ENCODE data around the gene ZG16B.

Gene ZG16B

DNA sequence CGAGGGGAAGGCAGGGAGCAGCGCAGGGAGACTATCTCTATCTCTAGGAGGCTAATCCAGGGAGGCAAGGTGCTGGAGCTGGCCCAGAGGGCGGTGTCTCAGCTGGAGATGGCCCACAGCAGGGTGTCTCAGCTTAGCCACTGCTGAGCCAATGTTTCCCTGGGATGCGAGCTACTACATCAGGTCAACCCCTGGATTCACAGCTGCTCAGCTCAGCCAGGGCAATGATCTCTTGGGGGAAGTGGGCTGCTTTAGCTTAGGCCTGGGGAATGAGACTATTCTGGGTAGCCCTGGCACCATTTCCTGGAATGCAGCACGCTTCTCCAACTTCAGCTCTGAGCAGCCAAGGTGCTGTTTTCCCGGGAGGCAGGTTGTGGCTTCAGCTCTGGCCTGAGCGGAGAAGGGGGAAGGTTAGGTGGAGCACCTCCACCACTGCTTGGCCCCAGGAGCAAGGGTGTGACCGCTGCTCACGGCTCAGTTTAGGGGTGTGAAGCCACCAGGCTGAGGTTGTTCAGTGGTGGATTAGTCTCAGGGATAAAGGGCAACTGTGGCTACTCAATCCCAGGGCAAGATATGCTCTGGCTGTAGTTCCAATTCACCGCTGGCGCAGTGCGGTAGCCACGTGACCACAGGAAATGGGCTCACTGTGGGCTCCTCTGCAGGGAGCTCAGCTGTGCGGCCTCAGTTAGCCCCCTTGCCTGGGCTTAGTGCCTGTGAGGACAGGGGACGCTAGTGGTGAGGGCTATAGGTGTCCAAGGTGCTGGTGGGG, 18.2 kb upstream of the ZG16B start:
- Histone ChIP-seq H3K9ac (ENCODE audit: low read length) (peak overlapping the region; percentile 43), H3K9me3 (ENCODE audit: control insufficient read depth, low read length) (no peaks in the 10 kb centered on the region), H3K4me1 (ENCODE audit: control insufficient read depth, insufficient read depth, low read length) (peaks cover 10% of the 10 kb centered on the region), H3K4me3 (ENCODE audit: low read length) (no peak overlapping the region), H3K36me3 (ENCODE audit: control insufficient read depth, insufficient read depth, low read length) (no peaks in the 10 kb centered on the region), H3K27me3 (ENCODE audit: control insufficient read depth, insufficient read depth, low read length) (peaks cover 6% of the 10 kb centered on the region)

DNA sequence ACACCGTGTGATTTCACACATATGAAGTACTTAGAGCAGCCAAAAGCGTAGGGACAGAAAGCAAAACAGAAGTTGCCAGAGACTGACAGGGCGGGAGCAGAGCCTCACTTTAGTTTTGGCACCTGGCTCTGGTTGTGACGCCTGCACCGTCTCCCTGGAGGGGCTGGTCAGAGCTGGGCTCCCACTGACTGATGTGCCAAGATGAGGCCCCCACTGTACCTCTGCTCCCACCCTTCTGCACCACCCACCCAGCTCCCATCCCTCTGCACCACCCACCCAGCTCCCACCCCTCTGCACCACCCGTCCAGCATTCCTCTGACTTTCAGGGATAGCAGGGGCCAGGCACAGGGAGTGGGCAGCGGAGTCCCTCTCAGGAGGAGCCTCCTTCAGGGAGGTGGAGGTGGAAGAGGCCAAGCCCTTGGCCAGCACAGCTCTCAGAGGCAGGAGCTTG, 16.3 kb upstream of the ZG16B start:
- H3K9ac ChIP-seq (ENCODE audit: low read length): no peak overlapping the region
- H3K27me3 ChIP-seq (ENCODE audit: control insufficient read depth, insufficient read depth, low read length): peaks cover 6% of the 10 kb centered on the region
- no peaks in the 10 kb centered on the region for H3K9me3 ChIP-seq (ENCODE audit: control insufficient read depth, low read length)
- H3K36me3 ChIP-seq (ENCODE audit: control insufficient read depth, insufficient read depth, low read length): no peaks in the 10 kb centered on the region
- peaks cover 10% of the 10 kb centered on the region for H3K4me1 ChIP-seq (ENCODE audit: control insufficient read depth, insufficient read depth, low read length)
- no peak overlapping the region for H3K4me3 ChIP-seq (ENCODE audit: low read length)

DNA sequence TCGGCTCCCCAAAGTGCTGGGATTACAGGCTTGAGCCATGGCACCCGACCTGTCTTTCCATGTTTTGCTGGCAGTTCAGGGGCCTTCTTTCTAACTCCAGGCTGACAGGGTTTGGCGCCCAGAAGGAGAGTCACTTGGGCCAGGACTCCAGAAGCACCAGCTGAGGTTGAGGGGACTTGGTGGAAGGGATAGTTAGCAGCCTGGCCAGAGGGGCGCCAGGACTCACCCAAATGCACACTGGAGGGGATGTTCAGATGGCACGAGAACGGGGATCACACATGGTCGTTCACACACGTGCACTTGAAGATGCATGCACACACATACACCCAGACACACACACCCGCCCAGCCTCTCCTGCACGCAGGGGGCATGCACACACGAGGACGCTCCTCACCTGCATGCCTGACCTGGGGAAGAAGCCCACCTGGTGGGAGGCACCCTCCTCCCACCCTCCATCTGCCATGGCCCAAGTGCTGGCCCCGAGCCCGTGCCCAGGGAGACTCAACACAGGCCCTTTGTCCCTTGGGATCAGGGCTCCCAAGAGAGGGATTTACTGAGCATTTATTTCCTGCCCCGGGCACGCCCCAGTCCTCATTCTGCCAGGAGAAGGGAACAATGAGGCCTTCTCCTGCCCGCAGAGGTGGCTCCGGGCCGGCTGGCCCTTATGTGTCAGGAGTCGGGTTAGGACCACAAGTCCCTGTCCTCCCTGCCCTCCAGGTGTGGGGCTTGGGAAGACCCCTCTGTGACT, 15.4 kb upstream of the ZG16B start:
- H3K4me3 ChIP-seq (ENCODE audit: low read length): no peak overlapping the region
- no peaks in the 10 kb centered on the region for H3K36me3 ChIP-seq (ENCODE audit: control insufficient read depth, insufficient read depth, low read length)
- peaks cover 10% of the 10 kb centered on the region for H3K4me1 ChIP-seq (ENCODE audit: control insufficient read depth, insufficient read depth, low read length)
- H3K9ac ChIP-seq (ENCODE audit: low read length): no peak overlapping the region
- peaks cover 6% of the 10 kb centered on the region for H3K27me3 ChIP-seq (ENCODE audit: control insufficient read depth, insufficient read depth, low read length)
- H3K9me3 ChIP-seq (ENCODE audit: control insufficient read depth, low read length): no peaks in the 10 kb centered on the region

DNA sequence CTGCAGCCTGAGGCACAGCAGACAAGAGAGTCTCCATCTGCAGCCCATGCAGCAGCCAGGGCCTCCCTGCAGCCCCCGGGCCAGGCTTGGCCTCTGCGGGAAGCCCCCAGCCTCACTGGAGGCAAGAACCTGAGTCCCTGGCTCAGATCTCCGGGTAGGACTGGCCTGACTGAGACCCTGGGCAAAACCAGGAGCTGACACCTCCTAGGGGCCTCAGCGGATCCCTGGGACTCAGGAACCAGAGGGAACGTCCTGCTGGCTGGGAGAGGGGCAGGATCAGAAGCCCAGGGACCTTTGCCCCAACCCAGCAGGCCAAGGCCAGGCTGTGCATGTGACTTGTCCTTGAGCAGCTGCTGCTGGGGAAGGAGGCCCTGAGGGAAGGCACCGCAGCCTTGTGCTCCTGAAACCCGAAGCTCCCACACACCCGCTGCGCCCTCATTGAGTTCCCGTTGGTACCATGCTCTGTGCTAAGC, 14.8 kb upstream of the ZG16B start:
- Histone ChIP-seq H3K36me3 (ENCODE audit: control insufficient read depth, insufficient read depth, low read length) (no peaks in the 10 kb centered on the region), H3K4me3 (ENCODE audit: low read length) (no peak overlapping the region), H3K27me3 (ENCODE audit: control insufficient read depth, insufficient read depth, low read length) (peaks cover 6% of the 10 kb centered on the region), H3K4me1 (ENCODE audit: control insufficient read depth, insufficient read depth, low read length) (peaks cover 10% of the 10 kb centered on the region), H3K9ac (ENCODE audit: low read length) (no peak overlapping the region), H3K9me3 (ENCODE audit: control insufficient read depth, low read length) (no peaks in the 10 kb centered on the region)

DNA sequence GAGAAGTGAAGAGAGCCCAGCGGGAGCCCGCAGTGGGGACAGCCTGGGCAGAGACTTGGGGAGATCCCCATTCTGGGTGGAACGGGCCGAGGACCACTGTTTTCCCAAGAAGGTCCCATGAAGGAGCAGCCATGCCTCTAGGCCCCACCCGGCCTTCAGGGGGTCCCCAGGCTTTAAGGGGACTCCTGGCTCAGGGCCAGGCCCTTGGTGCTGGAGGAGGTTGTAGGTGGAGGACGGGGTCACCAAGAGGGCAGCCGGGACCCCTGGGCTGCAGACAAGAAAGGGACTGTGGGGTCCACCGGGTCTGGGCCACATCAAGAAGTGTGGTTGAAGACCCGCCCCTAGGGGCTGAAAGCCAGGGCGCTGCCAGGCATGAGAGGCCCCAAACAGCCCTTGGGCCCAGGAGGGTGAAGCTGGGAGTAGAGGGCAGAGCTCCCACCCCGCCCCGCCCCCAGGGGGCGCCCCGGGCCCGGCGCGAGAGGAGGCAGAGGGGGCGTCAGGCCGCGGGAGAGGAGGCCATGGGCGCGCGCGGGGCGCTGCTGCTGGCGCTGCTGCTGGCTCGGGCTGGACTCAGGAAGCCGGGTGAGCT, 13.3 kb upstream of the ZG16B start, which contains the start of gene PRSS21:
Gene PRSS21, plus strand, starts transcription at position 487 of the 589 bp plus-strand sequence. Its CDS starts 32 bp downstream, at position 519.
- Histone ChIP-seq H3K4me1 (ENCODE audit: control insufficient read depth, insufficient read depth, low read length) (peaks cover 6% of the 10 kb centered on the region), H3K9ac (ENCODE audit: low read length) (no peak within 1 kb of the TSS), H3K9me3 (ENCODE audit: control insufficient read depth, low read length) (no peaks in the 10 kb centered on the region), H3K36me3 (ENCODE audit: control insufficient read depth, insufficient read depth, low read length) (no peaks in the 10 kb centered on the region), H3K4me3 (ENCODE audit: low read length) (no peak within 1 kb of the TSS), H3K27me3 (ENCODE audit: control insufficient read depth, insufficient read depth, low read length) (peaks cover 6% of the 10 kb centered on the region)

DNA sequence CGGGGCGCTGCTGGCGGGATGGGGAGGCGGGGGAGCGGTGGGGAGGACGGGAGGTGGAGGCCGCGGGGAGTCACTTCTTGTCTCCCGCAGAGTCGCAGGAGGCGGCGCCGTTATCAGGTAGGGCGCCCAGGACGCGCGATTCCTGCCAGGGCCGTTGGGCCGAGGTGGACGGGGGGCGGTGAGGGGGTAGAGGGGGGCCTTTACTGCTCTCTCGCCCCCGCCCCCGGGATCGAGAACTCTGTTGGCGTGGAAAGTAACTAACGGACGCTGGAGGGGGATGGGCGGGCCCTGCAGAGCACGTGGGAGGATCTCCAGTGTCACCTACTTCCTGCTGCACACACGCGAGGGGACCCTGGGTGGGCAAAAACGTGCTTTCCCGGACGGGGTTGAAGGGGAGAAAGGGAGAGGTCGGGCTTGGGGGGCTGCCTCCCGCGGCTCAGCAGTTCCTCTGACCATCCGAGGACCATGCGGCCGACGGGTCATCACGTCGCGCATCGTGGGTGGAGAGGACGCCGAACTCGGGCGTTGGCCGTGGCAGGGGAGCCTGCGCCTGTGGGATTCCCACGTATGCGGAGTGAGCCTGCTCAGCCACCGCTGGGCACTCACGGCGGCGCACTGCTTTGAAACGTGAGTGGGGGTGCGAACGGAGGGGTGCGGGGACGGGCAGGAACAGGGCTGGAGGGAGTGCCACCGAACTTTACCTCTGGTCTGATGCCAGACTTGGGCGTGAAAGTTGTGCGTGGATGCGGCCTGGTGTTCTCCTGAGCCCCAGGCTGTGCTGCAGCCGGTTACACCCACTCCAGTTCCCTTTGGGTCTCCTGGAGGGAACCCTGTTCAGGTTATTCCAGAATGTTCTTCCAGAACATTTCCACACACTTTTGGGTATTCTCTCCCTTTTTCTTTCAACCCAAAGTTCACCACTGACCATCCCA, 12.5 kb upstream of the ZG16B start:
- peaks cover 6% of the 10 kb centered on the region for H3K27me3 ChIP-seq (ENCODE audit: control insufficient read depth, insufficient read depth, low read length)
- no peak overlapping the region for H3K9ac ChIP-seq (ENCODE audit: low read length)
- H3K4me1 ChIP-seq (ENCODE audit: control insufficient read depth, insufficient read depth, low read length): no peaks in the 10 kb centered on the region

DNA sequence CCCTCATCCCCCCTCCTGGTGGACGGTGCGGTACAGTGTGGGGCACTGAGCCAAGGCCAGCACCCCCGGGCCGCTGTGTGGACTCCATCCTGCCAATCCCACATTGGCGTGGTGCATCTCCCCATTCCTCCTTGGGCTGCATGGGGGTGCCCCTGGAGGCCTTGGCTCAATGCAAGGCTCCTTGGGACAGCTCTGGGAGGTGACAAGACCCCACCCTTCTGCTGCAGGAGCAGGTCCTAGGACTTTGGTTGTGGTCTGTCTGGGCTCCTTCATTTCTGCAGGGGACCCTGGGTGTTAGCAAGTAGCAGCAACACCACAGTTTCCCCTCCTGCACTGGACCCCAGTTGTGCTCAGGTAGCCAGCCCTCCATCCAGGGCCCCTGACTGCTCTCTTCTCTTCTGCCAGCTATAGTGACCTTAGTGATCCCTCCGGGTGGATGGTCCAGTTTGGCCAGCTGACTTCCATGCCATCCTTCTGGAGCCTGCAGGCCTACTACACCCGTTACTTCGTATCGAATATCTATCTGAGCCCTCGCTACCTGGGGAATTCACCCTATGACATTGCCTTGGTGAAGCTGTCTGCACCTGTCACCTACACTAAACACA, 11.7 kb upstream of the ZG16B start:
- Histone ChIP-seq H3K27me3 (ENCODE audit: control insufficient read depth, insufficient read depth, low read length) (peaks cover 6% of the 10 kb centered on the region), H3K4me3 (ENCODE audit: low read length) (no peak overlapping the region), H3K4me1 (ENCODE audit: control insufficient read depth, insufficient read depth, low read length) (no peaks in the 10 kb centered on the region), H3K9me3 (ENCODE audit: control insufficient read depth, low read length) (no peaks in the 10 kb centered on the region), H3K36me3 (ENCODE audit: control insufficient read depth, insufficient read depth, low read length) (no peaks in the 10 kb centered on the region), H3K9ac (ENCODE audit: low read length) (no peak overlapping the region)

More for the DNA sequence above, 12.5 kb upstream of the ZG16B start:
- Histone ChIP-seq H3K36me3 (ENCODE audit: control insufficient read depth, insufficient read depth, low read length) (no peaks in the 10 kb centered on the region), H3K9me3 (ENCODE audit: control insufficient read depth, low read length) (no peaks in the 10 kb centered on the region), H3K4me3 (ENCODE audit: low read length) (no peak overlapping the region)

DNA sequence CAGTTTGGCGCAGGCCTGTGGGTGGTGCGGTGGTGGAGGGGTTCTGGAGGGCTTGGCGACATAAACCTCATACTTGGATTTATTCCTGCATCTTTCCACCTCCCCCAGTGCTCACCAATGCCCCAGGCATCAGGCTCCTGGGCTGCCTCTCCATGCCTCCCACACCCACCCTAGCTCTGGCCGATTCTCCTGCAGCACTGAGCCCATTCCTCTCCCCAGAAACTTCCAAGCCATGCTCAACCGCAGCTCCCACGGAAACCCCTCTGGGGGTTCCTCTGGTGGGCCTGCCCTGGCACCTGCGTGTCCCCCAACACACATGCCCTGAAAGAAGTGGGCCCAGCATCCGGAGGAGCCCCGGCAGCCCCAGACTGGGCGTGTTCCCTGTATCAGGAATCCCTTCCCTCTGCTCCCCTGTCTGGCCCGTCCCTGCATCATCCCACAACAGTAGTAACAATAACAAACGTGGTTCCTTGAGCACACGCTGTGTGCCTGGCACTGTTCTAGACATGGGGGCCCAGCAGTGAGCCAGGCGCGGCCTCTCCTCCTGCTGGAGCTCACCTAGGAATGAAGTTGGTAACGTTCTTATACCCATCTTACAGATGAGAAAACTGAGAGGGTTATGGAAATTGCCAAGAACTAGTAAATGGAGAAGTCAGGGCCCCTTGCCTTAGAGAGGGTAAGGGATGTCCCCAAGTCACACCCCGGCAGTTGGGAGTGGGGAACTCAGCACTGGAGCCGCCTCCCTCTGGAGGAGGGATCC, 10.7 kb upstream of the ZG16B start:
- H3K9ac ChIP-seq (ENCODE audit: low read length): no peak overlapping the region
- H3K4me3 ChIP-seq (ENCODE audit: low read length): no peak overlapping the region
- peaks cover 6% of the 10 kb centered on the region for H3K27me3 ChIP-seq (ENCODE audit: control insufficient read depth, insufficient read depth, low read length)
- H3K9me3 ChIP-seq (ENCODE audit: control insufficient read depth, low read length): no peaks in the 10 kb centered on the region
- no peaks in the 10 kb centered on the region for H3K36me3 ChIP-seq (ENCODE audit: control insufficient read depth, insufficient read depth, low read length)
- no peaks in the 10 kb centered on the region for H3K4me1 ChIP-seq (ENCODE audit: control insufficient read depth, insufficient read depth, low read length)

DNA sequence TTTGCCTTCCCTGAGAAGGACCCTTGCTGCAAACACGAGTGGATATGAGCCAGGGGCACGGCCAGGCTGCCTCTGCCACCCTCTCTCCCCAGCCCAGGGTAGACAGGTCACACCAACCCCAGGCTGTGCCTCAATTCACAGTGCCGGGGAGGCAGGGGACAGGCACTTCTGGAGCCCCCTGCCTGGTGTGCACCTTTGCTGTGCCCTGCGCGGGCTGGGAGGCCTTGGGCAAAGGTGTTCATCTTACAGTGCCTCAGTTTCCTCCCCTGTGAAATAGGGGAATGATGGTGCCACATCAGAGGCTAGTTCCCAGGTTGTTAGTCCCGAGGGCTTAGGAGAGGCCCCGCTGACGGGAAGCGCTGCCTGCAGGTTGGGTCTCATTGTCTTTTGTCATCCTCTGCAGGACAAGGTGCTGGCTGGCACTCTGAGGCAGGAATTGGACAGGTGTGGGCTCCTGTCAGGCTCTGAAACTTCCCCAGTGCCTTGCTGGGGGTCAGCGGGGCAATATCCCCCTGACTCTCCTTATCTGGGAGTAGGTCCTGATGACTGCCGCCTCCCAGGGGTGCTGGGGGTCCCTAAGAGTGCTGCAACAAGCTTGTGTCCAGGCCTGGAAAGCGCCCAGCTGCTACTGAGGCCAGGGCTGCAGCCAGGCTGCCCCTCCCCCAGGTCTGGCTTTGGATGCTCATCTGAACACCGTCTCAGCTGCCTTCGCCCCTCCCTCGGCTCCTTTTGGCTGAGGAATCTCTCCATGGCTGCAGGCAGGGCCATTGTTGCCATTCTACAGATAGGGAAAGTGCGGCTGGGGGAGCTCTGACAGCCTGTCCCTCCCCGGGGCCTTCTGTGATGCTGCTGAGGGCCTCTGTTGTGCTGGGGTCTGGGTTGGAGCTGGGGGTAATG, 9.9 kb upstream of the ZG16B start:
- no peaks in the 10 kb centered on the region for H3K9me3 ChIP-seq (ENCODE audit: control insufficient read depth, low read length)
- H3K9ac ChIP-seq (ENCODE audit: low read length): no peak overlapping the region
- no peak overlapping the region for H3K4me3 ChIP-seq (ENCODE audit: low read length)
- peaks cover 8% of the 10 kb centered on the region for H3K4me1 ChIP-seq (ENCODE audit: control insufficient read depth, insufficient read depth, low read length)
- H3K36me3 ChIP-seq (ENCODE audit: control insufficient read depth, insufficient read depth, low read length): no peaks in the 10 kb centered on the region
- peaks cover 5% of the 10 kb centered on the region for H3K27me3 ChIP-seq (ENCODE audit: control insufficient read depth, insufficient read depth, low read length)

DNA sequence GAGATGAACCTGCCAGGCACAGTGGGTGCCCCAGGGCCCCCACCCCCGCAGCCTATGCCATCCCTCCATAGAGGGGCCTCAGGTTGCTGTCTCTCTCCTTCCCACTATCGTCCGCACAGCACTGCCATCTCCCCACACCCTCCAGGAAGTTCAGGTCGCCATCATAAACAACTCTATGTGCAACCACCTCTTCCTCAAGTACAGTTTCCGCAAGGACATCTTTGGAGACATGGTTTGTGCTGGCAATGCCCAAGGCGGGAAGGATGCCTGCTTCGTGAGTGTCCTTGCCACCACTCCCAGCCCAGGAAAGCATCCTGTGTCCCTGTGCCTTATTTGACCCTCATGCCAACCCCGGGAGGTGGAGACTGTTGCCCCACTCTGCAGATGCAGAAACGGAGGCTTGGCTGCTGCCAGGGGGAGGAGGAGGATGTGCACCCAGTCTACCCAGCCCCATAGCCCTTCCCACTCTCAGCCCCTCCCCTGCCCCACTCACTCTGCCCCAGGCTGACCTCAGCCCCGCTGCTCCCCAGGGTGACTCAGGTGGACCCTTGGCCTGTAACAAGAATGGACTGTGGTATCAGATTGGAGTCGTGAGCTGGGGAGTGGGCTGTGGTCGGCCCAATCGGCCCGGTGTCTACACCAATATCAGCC, 9.1 kb upstream of the ZG16B start:
- Histone ChIP-seq H3K36me3 (ENCODE audit: control insufficient read depth, insufficient read depth, low read length) (no peaks in the 10 kb centered on the region), H3K27me3 (ENCODE audit: control insufficient read depth, insufficient read depth, low read length) (no peaks in the 10 kb centered on the region), H3K9ac (ENCODE audit: low read length) (no peak overlapping the region), H3K4me3 (ENCODE audit: low read length) (no peak overlapping the region), H3K4me1 (ENCODE audit: control insufficient read depth, insufficient read depth, low read length) (peaks cover 15% of the 10 kb centered on the region), H3K9me3 (ENCODE audit: control insufficient read depth, low read length) (no peaks in the 10 kb centered on the region)

All from mucosa of stomach (tissue), 1 donor.